HG03108 (cell line): ENCODE measurements around the gene PIP4K2A.

ENCODE experiments used
- ATAC-seq: cut with Tn5 transposase; IDR thresholded peaks from one replicate; pipeline ENCODE4 v1.9.1; 2021; ENCODE audit warnings: moderate library complexity; ENCODE audit not compliant: unreplicated experiment

Gene PIP4K2A

DNA sequence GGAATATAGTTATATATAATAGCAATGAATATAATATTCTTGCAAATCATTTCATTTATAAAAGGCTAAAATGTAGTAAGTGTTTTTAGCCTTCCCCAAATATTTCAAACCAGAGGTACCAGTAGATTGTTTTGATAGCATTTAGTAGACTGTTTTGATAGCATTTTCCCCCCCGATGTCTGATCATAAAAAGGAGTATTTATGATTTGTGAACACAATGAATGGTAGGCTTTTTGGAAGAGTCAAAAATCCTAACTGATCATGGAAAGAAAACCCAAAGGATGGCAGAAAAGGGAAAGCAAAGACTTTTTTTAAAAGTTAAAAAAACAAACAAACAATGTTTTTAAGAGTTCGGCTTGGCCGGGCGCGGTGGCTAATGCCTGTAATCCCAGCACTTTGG lies 152.5 kb downstream of the PIP4K2A start:
- ATAC-seq: no peak

DNA sequence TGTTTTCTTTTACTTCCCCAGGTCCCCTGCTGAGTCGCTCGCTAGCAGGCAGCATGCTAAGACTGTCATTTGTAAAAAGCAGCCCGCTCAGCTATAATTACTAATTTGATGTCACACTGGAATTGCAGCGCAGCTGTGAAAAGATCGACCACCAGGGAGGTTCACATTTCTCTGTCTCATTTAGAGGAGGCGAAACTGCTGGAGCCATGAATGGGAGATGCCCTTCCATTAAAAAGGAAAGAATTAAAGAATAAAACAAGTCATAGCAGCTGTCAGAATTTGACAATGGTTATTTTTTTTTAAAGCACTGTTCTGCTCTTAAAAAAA lies 153.5 kb downstream of the PIP4K2A start:
- ATAC-seq: no peak

DNA sequence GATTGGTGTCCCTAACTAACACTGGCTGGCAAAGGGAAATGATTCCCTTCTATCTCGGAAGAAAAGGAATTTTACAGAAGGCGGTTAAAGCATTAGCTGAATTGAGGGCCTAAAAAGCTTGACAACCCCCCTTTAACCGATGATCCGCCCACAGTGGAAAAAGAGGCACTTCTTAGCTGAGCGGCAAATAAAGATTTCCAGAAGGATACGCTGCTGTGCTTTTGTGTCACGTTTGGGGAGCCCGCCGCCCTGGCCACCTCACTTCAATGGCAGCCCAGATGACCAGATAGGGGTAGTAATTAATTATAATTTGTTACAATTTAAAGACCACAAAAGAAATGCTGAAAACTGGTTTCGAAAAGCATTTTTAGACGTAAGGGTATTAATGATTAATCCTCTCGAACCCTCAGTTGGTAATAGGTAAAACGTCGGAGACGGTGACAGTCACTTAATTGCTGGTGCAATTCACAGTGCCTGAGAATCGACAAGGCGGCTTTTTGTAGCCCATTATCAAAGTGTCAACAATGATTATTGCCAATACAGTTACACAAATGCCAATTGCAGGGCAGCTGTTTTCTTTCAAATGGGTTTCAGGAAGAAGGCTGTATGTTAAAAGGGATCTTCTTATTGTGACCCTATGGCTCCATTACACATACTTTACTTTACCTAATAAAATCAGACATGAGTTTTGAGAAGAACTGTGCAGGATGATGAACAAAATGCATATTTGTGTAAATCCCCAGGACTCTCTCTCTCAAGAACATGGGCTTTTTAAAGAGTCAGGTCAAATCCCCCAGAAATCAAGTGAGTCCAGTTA lies 154.1 kb downstream of the PIP4K2A start:
- ATAC-seq: no peak

DNA sequence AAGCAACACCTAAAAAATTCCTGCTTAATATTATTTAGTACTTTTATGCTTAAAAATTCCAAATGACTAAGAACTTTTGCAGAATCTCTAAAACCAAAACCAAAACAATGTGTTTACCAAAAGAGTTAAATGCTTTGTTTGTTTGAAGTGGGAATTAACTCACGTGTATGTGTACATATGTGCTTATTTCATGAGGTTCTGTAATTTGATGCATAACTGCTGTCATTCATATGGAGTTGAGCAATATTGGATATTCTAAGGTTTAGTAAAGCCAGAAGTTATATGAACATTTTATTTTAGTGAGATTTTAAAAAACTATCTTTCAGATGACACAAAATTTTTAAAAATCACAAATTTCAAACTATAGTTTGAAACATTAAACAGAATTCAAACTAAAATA lies 157.1 kb downstream of the PIP4K2A start:
- no peak for ATAC-seq

DNA sequence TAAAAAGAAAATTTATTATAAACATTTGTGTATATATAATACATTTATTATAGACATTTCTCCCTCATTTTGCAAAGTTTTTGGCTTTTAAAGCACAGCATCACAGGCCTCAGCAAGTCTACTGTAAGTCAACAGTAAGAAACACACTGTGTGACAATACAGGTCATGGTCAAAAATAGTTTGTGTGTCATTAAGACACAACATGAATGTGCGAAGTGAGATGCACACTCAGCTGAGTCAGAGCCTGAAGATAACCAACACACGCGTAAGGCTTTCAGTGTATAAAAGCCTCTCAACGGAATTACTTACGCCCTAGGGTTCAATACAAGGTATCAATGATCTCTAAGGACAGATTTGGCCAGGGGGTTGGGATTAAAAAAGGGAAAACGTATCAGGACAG lies 157.6 kb downstream of the PIP4K2A start:
- ATAC-seq: no peak

DNA sequence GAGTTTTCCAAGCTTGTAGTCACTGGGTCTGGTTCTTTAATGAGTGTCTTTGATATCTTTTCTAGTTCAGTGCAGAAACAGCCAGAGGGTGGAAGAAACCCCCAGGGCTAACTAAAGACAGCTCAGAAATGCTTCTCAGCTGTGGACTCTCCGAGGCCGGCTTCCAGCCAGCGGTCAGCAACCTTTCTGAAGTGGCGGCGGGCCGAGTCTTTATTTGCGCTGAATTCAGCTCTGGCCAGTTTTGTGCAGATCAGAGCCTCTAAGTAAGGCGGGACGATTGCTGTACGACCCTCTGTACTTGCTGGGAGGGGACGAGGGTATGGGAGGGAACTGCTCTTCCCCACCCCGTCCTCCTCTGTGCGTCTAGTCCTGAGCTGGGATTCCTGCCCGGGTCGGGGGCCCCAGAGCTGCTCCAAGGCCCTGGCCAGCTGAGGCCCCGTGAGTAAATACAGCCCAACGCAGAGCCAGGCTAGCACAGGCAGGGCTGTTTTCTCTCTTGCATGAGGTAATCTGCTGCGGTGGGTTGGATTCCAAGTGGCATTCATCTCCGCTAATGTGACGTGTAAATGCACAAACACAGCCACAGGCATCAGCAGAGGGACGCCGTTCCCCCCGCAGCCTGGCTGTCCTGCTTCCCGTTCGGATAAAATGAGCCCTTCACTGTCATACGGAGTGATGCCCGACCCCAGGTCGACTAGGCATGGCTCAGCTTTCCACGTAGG lies 159.8 kb downstream of the PIP4K2A start:
- no peak for ATAC-seq

DNA sequence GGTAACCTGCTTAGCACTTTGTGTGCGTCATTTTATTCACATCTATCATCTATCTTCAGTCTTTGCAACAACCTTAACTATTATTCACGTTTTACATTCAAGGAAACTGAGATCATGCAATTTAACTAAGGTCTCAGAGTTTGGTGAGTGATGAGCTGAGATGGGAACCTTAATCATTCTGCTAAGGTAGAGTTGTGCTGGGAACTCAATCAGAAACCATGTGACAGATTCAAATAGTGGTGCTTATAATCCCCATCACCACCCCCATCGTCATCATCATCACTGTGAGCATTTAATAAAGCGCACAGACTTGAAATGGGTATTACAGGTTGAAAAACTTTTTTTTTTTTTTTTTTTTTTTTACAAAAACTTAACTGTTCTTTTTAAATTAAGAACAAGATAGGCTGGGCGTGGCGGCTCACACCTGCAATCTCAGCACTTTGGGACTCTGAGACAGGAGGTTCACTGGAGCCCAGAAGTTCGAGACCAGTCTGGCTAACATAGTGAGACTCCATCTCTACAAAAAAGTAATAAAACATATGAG lies 160.9 kb downstream of the PIP4K2A start:
- ATAC-seq: no peak

DNA sequence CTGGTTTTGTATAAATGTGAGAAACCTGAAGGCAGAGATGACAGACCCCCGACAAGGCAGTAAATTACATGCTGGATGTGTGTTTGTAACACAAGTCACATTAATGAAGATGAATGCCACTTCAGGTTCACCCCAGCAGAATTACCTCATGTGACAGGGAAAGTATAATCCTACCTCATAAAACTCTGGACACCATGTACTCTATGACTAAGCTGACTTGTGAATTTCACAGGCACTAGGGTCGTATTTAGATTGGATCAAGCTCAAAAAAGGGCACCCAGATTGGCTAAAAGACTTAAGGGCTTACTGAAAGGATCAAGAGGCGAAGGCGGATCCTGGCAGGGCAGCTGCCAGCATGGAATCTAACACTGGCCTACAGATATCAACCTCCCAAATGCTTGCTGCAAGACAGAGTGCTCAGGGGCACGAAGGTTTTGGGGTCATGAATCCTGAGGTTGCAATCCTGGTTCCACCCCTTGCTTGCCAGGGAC lies 161.4 kb downstream of the PIP4K2A start:
- ATAC-seq: no peak

DNA sequence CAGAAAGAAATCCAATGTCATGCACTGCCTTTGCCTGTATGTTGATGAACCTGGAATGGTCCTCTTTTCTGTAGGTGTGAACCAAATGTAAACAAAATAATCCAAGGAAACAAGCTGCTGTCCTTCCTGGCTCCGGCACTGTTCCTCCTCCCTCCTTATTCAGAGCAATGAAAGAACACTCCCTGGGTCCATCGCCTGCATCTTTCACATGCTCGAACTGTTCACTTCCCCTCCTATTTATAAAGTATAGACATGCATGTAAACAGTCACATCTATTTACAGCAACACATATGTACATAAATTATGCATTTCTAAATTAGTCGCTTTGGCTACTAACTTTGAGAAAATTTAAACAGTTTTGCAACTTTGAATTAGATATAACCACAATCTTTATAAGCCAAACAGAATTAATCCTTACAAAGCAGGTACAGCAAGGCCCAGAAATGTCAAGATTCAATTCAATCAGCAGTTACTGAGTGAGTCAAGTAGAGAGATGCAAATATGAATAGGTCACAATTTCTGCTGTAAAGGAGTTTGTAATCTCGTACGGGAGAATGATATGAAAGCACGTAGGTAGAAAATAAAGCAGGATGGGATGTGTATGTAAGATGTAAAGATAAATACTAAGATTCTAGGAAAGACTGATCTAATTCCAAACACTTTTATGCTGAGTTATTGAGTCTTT lies 162.6 kb downstream of the PIP4K2A start:
- ATAC-seq: no peak

DNA sequence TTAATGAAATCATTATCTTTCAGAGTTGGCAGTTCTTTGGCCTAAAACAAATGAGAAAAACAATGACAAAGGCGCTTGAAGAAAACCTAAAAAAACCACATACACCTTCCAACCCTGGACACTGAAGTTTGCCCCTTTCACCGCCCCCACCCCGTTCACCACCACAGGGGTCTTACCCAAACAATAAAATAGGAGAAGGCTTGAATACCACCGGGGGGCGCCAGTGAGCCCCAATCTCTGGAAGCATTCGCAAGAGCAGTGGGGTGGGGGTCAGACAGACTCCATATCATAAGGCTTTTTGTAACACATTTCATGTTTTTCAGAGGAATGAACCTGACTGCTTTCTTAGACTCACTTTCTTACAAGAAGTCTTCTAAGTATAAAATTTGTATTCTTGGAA lies 163.6 kb downstream of the PIP4K2A start:
- ATAC-seq: no peak

DNA sequence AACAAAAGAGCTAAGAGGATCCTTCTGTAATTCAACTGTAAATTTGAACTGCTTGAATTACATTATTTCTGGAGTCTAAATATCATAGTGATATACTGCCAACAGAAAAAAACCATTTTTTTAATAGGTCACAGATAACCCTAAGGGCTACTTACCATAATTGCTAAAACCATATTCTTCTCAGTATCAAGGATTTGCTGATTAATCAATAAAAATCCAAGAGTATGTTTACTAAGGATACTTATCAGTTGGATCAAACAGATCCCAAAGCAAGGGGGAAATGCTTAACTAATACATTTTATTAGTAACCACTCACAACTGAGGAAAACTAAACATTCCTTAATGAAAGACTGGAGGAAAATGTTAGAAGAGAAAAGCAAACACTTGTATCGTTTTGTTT lies 166.0 kb downstream of the PIP4K2A start:
- no peak for ATAC-seq

DNA sequence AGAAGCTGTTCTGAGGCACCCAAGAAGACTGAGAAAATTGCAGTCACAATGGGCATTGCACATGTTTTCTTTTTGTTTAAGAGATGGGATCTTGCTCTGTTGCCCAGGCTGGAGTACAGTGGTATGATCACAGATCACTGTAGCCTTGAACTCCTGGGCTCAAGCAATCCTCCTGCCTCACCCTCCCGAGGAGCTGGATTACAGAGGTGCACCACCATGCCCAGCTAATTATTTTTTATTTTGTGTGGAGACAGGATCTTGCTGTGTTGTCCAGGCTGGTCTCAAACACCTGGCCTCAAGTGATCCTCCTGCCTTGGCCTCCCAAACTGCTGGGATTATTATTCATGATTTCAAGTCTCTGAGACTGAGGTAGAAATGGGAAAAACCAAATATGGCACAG lies 168.7 kb downstream of the PIP4K2A start:
- no peak for ATAC-seq

DNA sequence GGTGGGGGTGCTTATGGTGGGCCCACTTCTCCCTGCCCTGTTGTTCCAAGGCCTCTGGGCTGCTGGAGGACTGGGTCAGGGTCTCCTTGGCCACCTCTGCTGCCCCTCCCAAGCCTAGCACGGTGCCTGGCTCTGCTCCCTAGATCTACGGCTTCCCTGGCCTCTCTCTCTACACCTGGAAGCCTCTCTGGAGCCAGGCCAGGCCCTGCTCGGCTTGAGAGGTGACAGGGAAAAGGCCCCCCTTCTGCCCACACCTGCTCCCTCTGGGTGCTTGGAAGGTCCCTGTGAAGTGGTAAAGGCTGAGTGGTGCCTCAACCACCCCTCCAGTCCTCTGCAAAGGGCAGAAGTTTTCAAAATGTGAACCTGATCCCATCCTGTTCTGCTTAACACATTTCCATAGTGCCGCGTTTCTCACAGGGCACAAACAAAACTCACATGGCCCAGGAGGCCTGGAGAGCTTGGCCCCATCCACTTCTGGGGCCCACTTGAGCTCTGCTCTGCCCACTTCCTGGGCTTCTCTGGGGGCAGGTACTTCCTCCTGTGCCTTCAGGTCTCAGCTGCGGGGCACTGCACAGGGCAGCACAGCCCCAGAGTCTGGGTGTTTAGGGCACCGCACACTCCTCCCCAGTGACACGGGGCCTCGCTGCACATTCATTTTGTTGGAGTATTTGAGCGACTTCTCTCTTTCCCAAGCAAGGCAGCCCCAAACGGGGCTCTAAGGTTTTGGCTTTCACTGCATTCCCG lies 169.9 kb downstream of the PIP4K2A start:
- ATAC-seq: no peak

DNA sequence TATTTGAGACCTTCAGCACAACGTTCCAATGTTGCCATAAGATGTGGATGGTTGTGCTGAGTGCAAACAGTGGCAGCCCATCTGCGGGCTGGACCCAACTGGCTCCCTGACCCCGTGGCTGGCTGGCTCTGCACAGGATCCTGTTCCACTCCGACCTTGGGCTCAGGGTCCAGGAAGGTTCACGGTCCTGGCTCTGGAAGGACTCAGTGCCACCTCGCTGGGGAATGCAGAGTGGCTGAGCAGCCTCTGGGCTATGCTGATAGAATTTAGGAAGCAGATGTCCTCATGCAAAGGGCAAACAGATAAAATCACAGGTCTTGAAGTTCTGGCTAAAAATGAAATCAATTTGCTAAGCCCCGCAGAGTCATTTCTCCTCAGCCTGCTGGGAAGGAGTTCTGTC lies 171.6 kb downstream of the PIP4K2A start:
- no peak for ATAC-seq

DNA sequence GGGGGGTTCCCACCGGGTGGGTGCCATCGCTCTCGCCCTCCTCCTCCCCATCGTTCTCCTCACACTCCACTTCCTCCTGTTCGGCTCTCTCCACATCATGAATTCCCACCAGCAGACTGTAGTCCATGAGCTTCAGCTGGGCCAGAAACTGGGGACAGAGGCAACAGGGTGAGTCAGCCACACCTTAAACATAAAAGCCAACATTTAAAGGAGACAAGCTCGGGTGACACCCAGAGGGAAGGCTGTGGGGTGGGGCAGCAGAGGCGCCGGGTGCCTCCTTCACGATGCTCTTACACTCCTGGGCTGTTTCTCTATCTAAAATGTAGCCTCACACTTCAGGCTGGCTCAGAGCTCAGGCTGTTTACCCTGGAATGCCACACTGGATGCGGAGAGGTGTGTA lies 172.5 kb downstream of the PIP4K2A start:
- ATAC-seq: no peak

DNA sequence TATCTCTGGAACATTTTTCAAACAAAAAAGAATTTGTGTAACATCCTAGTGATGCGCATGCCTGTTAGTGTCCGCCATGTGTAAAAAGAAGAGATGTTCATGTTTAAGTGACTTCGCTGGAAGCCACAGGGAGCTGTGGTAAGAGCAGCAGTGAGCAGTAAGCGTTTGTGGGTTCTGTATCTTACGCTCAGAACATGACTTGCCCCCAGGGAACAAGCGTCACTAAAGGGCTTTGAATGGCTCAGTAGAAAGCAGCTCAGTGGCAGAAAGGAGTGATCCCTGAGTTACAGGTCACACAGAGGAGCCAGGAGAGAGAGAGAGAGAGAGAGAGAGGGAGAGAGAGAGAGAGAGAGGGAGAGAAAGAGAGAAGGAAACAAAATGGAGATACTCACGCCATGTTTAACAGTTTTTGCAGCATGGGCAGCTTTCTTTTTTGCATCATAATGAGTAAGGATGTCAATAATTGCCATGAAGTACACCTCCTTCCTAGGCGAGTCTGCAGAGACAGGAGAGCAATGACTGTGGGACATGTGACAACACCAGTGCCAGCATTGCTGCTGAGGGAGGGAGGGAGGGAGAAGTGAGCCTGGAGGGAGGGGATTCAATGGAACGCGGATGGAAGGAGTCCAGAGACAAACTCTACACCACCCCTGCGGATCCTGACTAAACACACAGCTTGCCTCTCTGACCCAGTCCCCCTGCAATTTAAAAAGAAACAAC lies 174.6 kb downstream of the PIP4K2A start:
- ATAC-seq: no peak

DNA sequence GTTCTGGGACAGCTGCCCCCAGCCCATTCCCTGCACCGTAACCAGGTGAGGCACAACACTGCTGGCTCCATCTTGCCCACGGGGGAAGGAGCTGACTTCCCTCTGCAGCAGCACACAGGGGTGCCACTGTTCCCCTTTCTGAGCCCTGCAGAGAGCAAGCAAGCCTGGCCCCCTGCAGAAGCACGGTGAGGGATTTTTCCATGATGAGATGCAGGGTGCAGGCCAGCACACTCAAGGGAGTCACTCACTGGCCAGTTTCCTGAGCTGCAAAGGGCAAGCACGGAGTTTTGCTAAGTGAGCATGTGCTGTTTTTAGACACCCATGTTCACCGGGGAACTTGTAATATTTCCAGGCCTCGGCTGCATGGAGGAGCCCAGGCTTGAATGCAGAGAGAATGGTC lies 176.6 kb downstream of the PIP4K2A start:
- no peak for ATAC-seq

DNA sequence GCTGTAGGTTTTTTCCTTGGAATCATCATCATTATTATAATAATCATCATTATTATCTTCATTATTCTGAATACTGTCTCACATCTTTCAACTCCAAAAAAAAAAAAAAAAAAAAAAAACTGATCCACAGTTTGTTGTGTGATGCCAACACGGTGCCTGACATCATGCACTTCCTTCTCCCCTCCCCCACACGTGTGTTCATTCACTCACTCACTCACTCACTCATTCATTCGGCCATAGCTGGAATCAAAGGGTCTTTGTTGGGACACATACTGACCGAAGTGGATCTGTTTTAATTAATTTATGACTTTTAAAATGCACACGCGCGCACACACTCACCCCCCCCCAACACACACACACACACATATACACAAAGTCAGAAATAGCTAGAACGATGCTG lies 177.8 kb downstream of the PIP4K2A start:
- no peak for ATAC-seq

DNA sequence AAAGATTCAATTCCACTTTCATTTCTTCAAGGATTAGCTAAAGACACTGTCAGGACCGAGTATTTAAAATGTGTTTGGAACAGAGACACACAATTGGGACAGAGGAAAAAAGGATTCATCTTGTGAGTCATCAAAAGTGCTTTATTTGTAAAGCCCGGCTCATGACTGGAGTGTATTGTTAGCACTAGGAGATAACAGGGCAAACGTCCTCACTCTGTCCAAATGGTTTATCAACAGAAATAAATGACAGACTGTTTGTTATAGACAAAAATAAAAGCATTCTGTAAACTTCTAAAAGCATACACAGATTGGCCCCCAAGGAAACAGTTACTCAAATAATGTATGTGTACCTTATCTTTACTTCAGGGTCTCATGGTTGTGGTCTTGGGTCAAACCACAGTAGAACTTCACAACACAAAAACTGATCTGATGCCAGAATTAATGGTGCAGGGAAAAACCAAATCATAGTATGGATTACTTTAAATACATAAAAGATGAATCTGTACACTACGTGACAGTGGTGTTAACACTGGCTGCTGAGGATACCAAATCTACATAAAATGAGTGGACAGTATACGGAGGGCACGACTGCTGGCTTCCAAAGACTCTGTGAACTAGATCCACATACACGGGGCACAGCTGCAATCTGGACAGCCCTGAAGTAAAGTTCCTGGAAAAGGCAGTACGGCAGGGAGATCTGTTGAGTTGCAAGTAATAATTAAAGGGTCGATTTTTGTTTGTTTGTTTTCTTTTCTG lies 179.4 kb downstream of the PIP4K2A start:
- ATAC-seq: no peak

DNA sequence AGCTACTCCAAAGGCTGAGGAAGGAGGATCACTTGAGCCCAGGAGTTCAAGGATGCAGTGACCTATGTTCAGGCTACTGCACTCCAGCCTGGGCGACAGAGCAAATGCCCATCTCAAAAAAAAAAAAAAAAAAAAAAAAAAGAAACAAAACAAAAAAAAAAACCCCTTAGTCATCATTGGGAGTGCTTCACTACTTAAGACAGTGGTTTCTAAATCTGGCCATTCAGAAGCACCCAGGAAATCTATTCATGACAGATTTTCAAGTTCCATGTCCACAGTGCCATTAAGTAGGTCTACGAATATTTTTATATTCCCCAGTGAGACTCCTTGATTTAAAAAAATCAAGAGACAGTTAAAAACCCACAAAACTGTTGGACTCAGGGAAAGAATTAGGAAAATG lies 182.9 kb downstream of the PIP4K2A start:
- no peak for ATAC-seq
